Activated naive CD4-positive, alpha-beta T cell treated with anti-CD3 and anti-CD28 coated beads, Interleukin-2, amount 50 U/mL, for 72 hours (primary cell): ENCODE measurements around the gene C19orf81. TPM values are rescaled to one million over a fixed set of nuclear protein-coding genes. Genes with fewer than 3 reads are reported as not detected.

ENCODE experiments used
- total RNA-seq, 2 donors: library from RNA; stranded (reverse); gene quantifications; one replicate each; pipeline ENCODE4 v1.2.3, GENCODE V29; 2022

Gene C19orf81
- total RNA-seq, 2 donors from 2014 or later: 4.2 TPM; not detected in 1

Other genes starting within 250 kb of the C19orf81 start
- 1 to 10 TPM; 1.1 to 1.2 TPM for gene SPIB, start 230.5 kb upstream of the C19orf81 start, total RNA-seq
- 1 to 10 TPM in 1 of 2 donors, under 1 TPM in 1; 0.91 to 1.9 TPM for gene MYBPC2, start 216.6 kb upstream of the C19orf81 start, total RNA-seq
- 10 to 100 TPM; 27.3 to 45.5 TPM for gene EMC10, start 172.9 kb upstream of the C19orf81 start, total RNA-seq
- gene GARIN5A, start 172.6 kb upstream of the C19orf81 start, total RNA-seq: under 1 TPM; 0.60 to 0.96 TPM
- 10 to 100 TPM; 27.6 to 29.5 TPM for gene JOSD2, start 138.3 kb upstream of the C19orf81 start, total RNA-seq
- gene ASPDH, start 135.5 kb upstream of the C19orf81 start, total RNA-seq: not detected
- gene LRRC4B, start 81.0 kb upstream of the C19orf81 start, total RNA-seq: not detected
- gene SYT3, start 9.6 kb upstream of the C19orf81 start, total RNA-seq: under 1 TPM in 1 of 2 donors, not detected in 1; 0.23 TPM
- under 1 TPM in 1 of 2 donors, not detected in 1; 0.14 TPM for gene SHANK1, start 70.4 kb downstream of the C19orf81 start, total RNA-seq
- gene CLEC11A, start 73.9 kb downstream of the C19orf81 start, total RNA-seq: 1 to 10 TPM in 1 of 2 donors, under 1 TPM in 1; 0.55 to 1.6 TPM
- gene GPR32, start 121.0 kb downstream of the C19orf81 start, total RNA-seq: not detected
- not detected for gene ACP4, start 141.0 kb downstream of the C19orf81 start, total RNA-seq
- 1 to 10 TPM; 1.2 to 5.0 TPM for gene KLK1, start 174.3 kb downstream of the C19orf81 start, total RNA-seq
- gene KLK15, start 184.1 kb downstream of the C19orf81 start, total RNA-seq: not detected
- not detected for gene KLK3, start 205.5 kb downstream of the C19orf81 start, total RNA-seq
- gene KLK2, start 224.0 kb downstream of the C19orf81 start, total RNA-seq: 1 to 10 TPM in 1 of 2 donors, not detected in 1; 1.5 TPM